Suprapubic skin (tissue), 4 donors: ENCODE data around the gene GDPD1.

Experiments used
- EP300 ChIP-seq: sonication (generic); formaldehyde crosslinking; IDR thresholded peaks from one replicate; pipeline ENCODE4 v1.6.1; 2017; ENCODE audit warnings: antibody characterized with exemption
- POLR2A ChIP-seq, 2 donors: fragments of 450-650 bp; IDR thresholded peaks; one replicate each; pipeline ENCODE4 v1.6.1; 2017; ENCODE audit warnings: antibody characterized with exemption in 2 of 2, mild to moderate bottlenecking in 2 of 2, moderate library complexity in 2 of 2
- POLR2AphosphoS5 ChIP-seq, 3 donors: sonication (generic); formaldehyde crosslinking; IDR thresholded peaks; one replicate each; pipeline ENCODE4 v1.6.1; 2017; ENCODE audit warnings: antibody characterized with exemption in 3 of 3
- TF ChIP-seq, protein P1 (sequence below), 2 donors: fragments of 200-600 bp in 1 of 2; fragments of 450-650 bp in 1 of 2; sonication (generic) in 1 of 2; IDR thresholded peaks; one replicate each; pipeline ENCODE4 v1.5.1; 2016 to 2019; ENCODE audit warnings: antibody characterized with exemption in 2 of 2, mild to moderate bottlenecking in 1 of 2, moderate library complexity in 1 of 2

DNA sequence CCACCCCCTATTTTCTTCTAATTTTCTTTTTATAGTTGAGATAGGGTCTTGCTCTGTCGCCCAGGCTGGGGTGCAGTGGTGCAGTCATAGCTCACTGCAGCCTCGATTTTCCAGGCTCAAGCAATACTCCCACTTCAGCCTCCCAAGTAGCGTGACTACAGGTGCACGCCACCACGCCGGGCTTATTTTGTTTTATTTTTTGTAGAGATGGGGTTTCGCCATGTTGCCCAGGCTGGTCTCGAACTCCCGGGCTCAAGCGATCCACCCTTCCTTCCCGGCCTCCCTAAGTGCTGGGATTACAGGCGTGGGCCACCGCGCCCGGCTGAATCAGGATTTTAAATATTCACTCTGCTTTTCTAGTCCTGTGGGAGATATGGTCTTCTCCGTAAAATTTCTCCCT, 941 bp upstream of the GDPD1 start:
- no peak for TF ChIP-seq POLR2A (IDR thresholded peaks at IDR 0.05)
- no peak for TF ChIP-seq POLR2AphosphoS5 (IDR thresholded peaks at IDR 0.05)
- TF ChIP-seq, protein P1, sequence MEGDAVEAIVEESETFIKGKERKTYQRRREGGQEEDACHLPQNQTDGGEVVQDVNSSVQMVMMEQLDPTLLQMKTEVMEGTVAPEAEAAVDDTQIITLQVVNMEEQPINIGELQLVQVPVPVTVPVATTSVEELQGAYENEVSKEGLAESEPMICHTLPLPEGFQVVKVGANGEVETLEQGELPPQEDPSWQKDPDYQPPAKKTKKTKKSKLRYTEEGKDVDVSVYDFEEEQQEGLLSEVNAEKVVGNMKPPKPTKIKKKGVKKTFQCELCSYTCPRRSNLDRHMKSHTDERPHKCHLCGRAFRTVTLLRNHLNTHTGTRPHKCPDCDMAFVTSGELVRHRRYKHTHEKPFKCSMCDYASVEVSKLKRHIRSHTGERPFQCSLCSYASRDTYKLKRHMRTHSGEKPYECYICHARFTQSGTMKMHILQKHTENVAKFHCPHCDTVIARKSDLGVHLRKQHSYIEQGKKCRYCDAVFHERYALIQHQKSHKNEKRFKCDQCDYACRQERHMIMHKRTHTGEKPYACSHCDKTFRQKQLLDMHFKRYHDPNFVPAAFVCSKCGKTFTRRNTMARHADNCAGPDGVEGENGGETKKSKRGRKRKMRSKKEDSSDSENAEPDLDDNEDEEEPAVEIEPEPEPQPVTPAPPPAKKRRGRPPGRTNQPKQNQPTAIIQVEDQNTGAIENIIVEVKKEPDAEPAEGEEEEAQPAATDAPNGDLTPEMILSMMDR (IDR thresholded peaks at IDR 0.05), result no peak
- TF ChIP-seq EP300, result no peak
